ENCODE results near the gene CD300C.
"Not testable (repeated sequence)": the region's sequence is repeated elsewhere in the genome, so short reads cannot be mapped to it uniquely, and the experiment has no call there.

The CD300C gene

DNA sequence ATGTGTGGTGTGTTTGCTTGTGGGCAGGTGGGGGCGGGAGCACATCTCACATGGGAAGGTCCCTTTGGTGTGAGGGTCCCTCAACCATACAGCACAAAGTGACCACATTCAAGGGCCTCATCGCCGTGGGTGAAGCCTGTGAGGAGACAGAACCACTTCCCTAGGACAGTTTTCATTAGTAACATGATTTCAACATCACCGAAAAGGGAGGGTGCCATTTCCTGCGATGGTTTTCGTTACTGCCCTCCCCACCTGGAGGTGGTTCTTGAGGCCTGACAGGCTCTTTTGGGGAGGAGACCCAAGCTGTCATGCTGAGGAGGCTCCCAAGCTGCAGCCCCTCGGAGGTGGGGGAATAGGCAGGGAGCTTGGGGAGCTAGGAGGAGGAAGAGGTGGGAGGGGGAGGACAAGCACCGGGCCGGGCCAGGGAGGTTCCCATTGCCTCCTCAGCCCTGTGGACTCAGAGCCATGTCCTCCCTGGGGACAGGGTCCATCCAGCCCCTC is 24.2 kb downstream of the CD300C start:
- TF ChIP-seq CTCF (IDR thresholded peaks at IDR 0.05; ENCODE audit: low read depth, low read length) (no peak), EZH2phosphoT487 (IDR thresholded peaks at IDR 0.05; ENCODE audit: low read depth) (no peak)

GRCh38 chr17:74520790-74521480 is 25.0 kb downstream of the CD300C start:
- Histone ChIP-seq H3K9ac (ENCODE audit: low read length) (no peak overlapping the region), H3K4me1 (ENCODE audit: low read length) (no peaks in the 10 kb centered on the region), H2AFZ (ENCODE audit: low read depth, low read length) (no peak overlapping the region), H3K27me3 (ENCODE audit: low read depth, low read length) (peaks cover 6% of the 10 kb centered on the region; the same call in 1 of the 2 replicates), H3K79me2 (ENCODE audit: low read length) (no peaks in the 10 kb centered on the region), H3K4me3 (ENCODE audit: low read length) (no peak overlapping the region), H4K20me1 (ENCODE audit: insufficient read depth, low read length) (no peaks in the 10 kb centered on the region), H3K36me3 (replicated peaks; ENCODE audit: low read depth, low read length) (no peaks in the 10 kb centered on the region), H3K4me2 (ENCODE audit: low read length) (no peak overlapping the region), H3K9me3 (ENCODE audit: insufficient read depth, low read length) (no peaks in the 10 kb centered on the region), H3K27ac (ENCODE audit: low read length) (no peak overlapping the region)
- TF ChIP-seq CTCF (IDR thresholded peaks at IDR 0.05; ENCODE audit: low read depth, low read length): no peak
- TF ChIP-seq EZH2phosphoT487 (IDR thresholded peaks at IDR 0.05; ENCODE audit: low read depth): no peak

More for the DNA sequence above, 24.2 kb downstream of the CD300C start:
- H3K27me3 ChIP-seq (ENCODE audit: low read depth, low read length): peaks cover 7% of the 10 kb centered on the region; the same call in 1 of the 2 replicates
- no peaks in the 10 kb centered on the region for H3K9me3 ChIP-seq (ENCODE audit: insufficient read depth, low read length)
- no peaks in the 10 kb centered on the region for H3K79me2 ChIP-seq (ENCODE audit: low read length)
- H3K4me3 ChIP-seq (ENCODE audit: low read length): no peak overlapping the region
- H3K27ac ChIP-seq (ENCODE audit: low read length): no peak overlapping the region
- H3K4me2 ChIP-seq (ENCODE audit: low read length): no peak overlapping the region
- H3K4me1 ChIP-seq (ENCODE audit: low read length): no peaks in the 10 kb centered on the region
- no peak overlapping the region for H3K9ac ChIP-seq (ENCODE audit: low read length)
- no peak overlapping the region for H2AFZ ChIP-seq (ENCODE audit: low read depth, low read length)
- no peaks in the 10 kb centered on the region for H4K20me1 ChIP-seq (ENCODE audit: insufficient read depth, low read length)
- no peaks in the 10 kb centered on the region for H3K36me3 ChIP-seq (replicated peaks; ENCODE audit: low read depth, low read length)

- no peaks in the 10 kb centered on the region for H3K36me3 ChIP-seq (replicated peaks; ENCODE audit: low read depth, low read length)
- H3K4me1 ChIP-seq (ENCODE audit: low read length): no peaks in the 10 kb centered on the region
- H3K9me3 ChIP-seq (ENCODE audit: insufficient read depth, low read length): no peaks in the 10 kb centered on the region
- H4K20me1 ChIP-seq (ENCODE audit: insufficient read depth, low read length): no peaks in the 10 kb centered on the region
- TF ChIP-seq CTCF (IDR thresholded peaks at IDR 0.05; ENCODE audit: low read depth, low read length) (no peak), EZH2phosphoT487 (IDR thresholded peaks at IDR 0.05; ENCODE audit: low read depth) (no peak)
- no peak overlapping the region for H3K4me2 ChIP-seq (ENCODE audit: low read length)
- H3K4me3 ChIP-seq (ENCODE audit: low read length): no peak overlapping the region
- no peak overlapping the region for H2AFZ ChIP-seq (ENCODE audit: low read depth, low read length)
- H3K79me2 ChIP-seq (ENCODE audit: low read length): no peaks in the 10 kb centered on the region
- H3K27me3 ChIP-seq (ENCODE audit: low read depth, low read length): peaks cover 6% of the 10 kb centered on the region; the same call in 1 of the 2 replicates
- H3K9ac ChIP-seq (ENCODE audit: low read length): no peak overlapping the region
- H3K27ac ChIP-seq (ENCODE audit: low read length): no peak overlapping the region
Measured at GRCh38 chr17:74520016-74520434, 25.9 kb downstream of the CD300C start.

DNA sequence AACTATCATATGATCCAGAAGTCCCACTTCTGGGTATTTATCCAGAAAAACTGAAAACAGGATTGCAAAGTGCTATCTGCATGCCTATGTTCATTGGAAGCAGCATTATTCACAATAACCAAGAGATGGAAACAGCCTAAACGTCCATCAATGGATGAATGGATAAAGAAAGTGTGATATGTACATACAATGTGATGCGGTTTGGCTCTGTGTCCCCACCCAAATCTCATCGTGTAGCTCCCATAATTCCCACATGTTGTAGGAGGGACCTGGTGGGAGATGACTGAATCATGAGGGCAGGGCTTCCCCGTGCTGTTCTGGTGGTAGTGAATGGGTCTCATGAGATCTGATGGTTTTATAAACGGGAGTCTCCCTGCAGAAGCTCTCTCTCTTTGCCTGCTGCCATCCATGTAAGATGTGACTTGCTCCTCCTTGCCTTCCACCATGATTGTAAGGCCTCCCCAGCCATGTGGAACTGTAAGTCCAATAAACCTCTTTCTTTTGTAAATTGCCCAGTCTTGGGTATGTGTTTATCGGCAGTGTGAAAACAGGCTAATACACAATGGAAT is 27.4 kb downstream of the CD300C start:
- H3K4me1 ChIP-seq (ENCODE audit: low read length); H3K36me3 ChIP-seq (replicated peaks; ENCODE audit: low read depth, low read length); H3K4me2 ChIP-seq (ENCODE audit: low read length); H4K20me1 ChIP-seq (ENCODE audit: insufficient read depth, low read length); H3K27me3 ChIP-seq (ENCODE audit: low read depth, low read length); H3K4me3 ChIP-seq (ENCODE audit: low read length); H3K9ac ChIP-seq (ENCODE audit: low read length); H3K79me2 ChIP-seq (ENCODE audit: low read length); H3K27ac ChIP-seq (ENCODE audit: low read length); H3K9me3 ChIP-seq (ENCODE audit: insufficient read depth, low read length); H2AFZ ChIP-seq (ENCODE audit: low read depth, low read length): not testable (repeated sequence)

Measured in OCI-LY3 (cell line).